Neural crest cell (in vitro differentiated cells): ENCODE results near the gene SLC38A5. TPM values are rescaled to one million over a fixed set of nuclear protein-coding genes. Genes with fewer than 3 reads are reported as not detected.

ENCODE experiments used
- DNase-seq: peaks from one replicate; pipeline ENCODE4 v3.0.0; 2021; ENCODE audit warnings: low read depth, mixed read lengths, low spot score
- H3K27ac Mint-ChIP-seq: one replicate; pipeline ENCODE4 v1.8.0; 2021; ENCODE audit warnings: mild to moderate bottlenecking, mixed read lengths; ENCODE audit not compliant: unreplicated experiment
- H3K27me3 Mint-ChIP-seq: 2 replicates; pipeline ENCODE4 v1.8.0; 2021; ENCODE audit warnings: low read depth, mild to moderate bottlenecking, mixed read lengths
- H3K36me3 Mint-ChIP-seq: 2 replicates; pipeline ENCODE4 v1.8.0; 2021; ENCODE audit warnings: low read depth, mild to moderate bottlenecking, mixed read lengths
- H3K4me1 Mint-ChIP-seq: 2 replicates; pipeline ENCODE4 v1.8.0; 2021; ENCODE audit warnings: mixed read lengths
- H3K4me3 Mint-ChIP-seq: one replicate; pipeline ENCODE4 v1.8.0; 2021; ENCODE audit warnings: mild to moderate bottlenecking, mixed read lengths
- H3K9me3 Mint-ChIP-seq: 2 replicates; pipeline ENCODE4 v1.8.0; 2021; ENCODE audit warnings: mixed read lengths
- total RNA-seq: library from RNA; stranded (reverse); gene quantifications from 2 replicates; pipeline ENCODE4 v1.2.1, GENCODE V29; 2021
- TF ChIP-seq, protein P1 (sequence below): fragments of 200-600 bp; sonication (generic); conservative IDR thresholded peaks from 2 replicates; pipeline ENCODE4 v1.5.0; 2021; ENCODE audit warnings: antibody characterized with exemption, mild to moderate bottlenecking

SLC38A5 gene
- total RNA-seq, 1 donor from 2014 or later = 8.8 TPM

DNA sequence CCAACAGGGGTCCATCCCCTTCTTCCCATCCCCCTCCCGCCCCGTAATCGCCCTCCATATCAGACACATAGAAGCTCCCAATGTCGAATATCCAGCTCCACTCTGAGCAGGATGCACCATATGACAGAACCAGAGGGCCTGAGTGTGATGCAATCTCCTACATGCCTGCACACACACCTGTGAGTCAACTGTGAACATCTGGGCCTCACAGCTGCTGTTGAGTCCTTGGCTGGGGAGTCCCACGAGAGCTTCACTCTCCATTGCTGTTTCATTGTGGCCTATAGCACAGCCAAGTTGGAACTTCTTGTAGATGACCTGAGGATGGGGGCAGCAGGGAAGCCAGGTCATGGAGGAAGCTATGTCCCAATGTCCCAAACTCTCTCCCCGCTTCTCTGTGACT, 8.2 kb downstream of the SLC38A5 start:
- Mint-ChIP-seq H3K27me3 (peaks cover under 1% of the 10 kb centered on the region), H3K27ac (no peak overlapping the region), H3K36me3 (peaks cover 10% of the 10 kb centered on the region), H3K9me3 (peaks cover 2% of the 10 kb centered on the region), H3K4me3 (no peak overlapping the region), H3K4me1 (no peaks in the 10 kb centered on the region)
- TF ChIP-seq, protein P1, sequence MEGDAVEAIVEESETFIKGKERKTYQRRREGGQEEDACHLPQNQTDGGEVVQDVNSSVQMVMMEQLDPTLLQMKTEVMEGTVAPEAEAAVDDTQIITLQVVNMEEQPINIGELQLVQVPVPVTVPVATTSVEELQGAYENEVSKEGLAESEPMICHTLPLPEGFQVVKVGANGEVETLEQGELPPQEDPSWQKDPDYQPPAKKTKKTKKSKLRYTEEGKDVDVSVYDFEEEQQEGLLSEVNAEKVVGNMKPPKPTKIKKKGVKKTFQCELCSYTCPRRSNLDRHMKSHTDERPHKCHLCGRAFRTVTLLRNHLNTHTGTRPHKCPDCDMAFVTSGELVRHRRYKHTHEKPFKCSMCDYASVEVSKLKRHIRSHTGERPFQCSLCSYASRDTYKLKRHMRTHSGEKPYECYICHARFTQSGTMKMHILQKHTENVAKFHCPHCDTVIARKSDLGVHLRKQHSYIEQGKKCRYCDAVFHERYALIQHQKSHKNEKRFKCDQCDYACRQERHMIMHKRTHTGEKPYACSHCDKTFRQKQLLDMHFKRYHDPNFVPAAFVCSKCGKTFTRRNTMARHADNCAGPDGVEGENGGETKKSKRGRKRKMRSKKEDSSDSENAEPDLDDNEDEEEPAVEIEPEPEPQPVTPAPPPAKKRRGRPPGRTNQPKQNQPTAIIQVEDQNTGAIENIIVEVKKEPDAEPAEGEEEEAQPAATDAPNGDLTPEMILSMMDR = no peak
- no peak for DNase-seq

DNA sequence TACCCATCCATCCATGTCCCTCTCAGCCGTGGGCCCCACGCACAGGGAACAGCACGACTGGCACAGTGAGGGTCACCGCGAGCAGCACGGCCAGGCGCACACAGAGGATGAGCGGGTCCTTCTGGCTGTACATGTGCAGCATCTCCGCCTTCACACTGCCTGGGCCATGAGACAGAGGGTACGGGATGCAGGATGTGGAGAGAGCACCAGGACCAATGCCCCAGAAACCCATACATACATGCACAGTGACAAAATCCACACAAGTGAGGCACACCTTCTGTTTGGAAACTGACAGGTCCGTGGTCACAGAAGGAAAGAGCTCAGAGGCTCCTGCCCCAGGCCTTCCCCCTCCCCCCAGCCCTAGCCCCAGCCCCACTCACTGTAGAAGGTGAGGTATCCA, 9.5 kb downstream of the SLC38A5 start:
- peaks cover 4% of the 10 kb centered on the region for H3K9me3 Mint-ChIP-seq
- TF ChIP-seq, protein P1 = no peak

DNA sequence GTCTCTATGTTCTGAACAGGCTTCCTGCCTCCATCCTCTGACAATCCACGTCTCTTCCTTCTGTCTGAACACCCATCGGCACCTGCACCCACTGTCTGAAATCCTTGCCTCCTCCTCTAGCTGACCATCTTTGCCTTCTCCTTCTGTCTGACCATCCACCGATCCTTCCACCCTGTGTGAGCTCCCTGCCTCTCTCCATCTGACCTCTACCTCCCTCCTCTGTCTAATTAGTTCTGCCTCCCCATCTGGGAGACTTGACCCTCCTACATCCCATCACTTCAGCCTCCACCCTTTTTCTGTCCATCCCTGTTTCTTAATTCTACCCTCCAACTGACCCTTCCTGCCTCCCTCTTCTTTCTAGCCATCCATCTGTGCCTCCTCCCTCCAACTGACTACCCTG, 10.0 kb downstream of the SLC38A5 start:
- no peaks in the 10 kb centered on the region for H3K27me3 Mint-ChIP-seq
- no peak overlapping the region for H3K4me3 Mint-ChIP-seq
- no peak overlapping the region for H3K27ac Mint-ChIP-seq
- no peaks in the 10 kb centered on the region for H3K4me1 Mint-ChIP-seq
- no peak for DNase-seq
- TF ChIP-seq, protein P1 = no peak
- H3K36me3 Mint-ChIP-seq = peaks cover 6% of the 10 kb centered on the region
- H3K9me3 Mint-ChIP-seq = peaks cover 4% of the 10 kb centered on the region

More for the DNA sequence above, 9.5 kb downstream of the SLC38A5 start:
- no peak for DNase-seq
- peaks cover 10% of the 10 kb centered on the region for H3K36me3 Mint-ChIP-seq
- H3K27ac Mint-ChIP-seq = no peak overlapping the region
- no peaks in the 10 kb centered on the region for H3K27me3 Mint-ChIP-seq
- H3K4me1 Mint-ChIP-seq = no peaks in the 10 kb centered on the region
- H3K4me3 Mint-ChIP-seq = no peak overlapping the region

- no peak overlapping the region for H3K27ac Mint-ChIP-seq
- peaks cover 8% of the 10 kb centered on the region for H3K36me3 Mint-ChIP-seq
- peaks cover 7% of the 10 kb centered on the region for H3K9me3 Mint-ChIP-seq
- no peak overlapping the region for H3K4me3 Mint-ChIP-seq
- no peaks in the 10 kb centered on the region for H3K27me3 Mint-ChIP-seq
- H3K4me1 Mint-ChIP-seq = no peaks in the 10 kb centered on the region
- TF ChIP-seq, protein P1 = no peak
- no peak for DNase-seq
Measured at GRCh38 chrX:48459483-48459882, 10.6 kb downstream of the SLC38A5 start.

- TF ChIP-seq, protein P1 = no peak
- Mint-ChIP-seq H3K4me3 (no peak overlapping the region), H3K36me3 (peaks cover 8% of the 10 kb centered on the region), H3K4me1 (no peaks in the 10 kb centered on the region), H3K27ac (no peak overlapping the region), H3K9me3 (peaks cover 8% of the 10 kb centered on the region), H3K27me3 (no peaks in the 10 kb centered on the region)
- DNase-seq = no peak
Measured at GRCh38 chrX:48458711-48459110, 11.3 kb downstream of the SLC38A5 start.
